CD4-positive, alpha-beta T cell treated with Interleukin-15 for 4 hours (primary cell): ENCODE results near the gene MAPK1.
A peak's percentile ranks its signal among the peaks of the same experiment; 100 is the strongest.
"Not testable (repeated sequence)": the region's sequence is repeated elsewhere in the genome, so short reads cannot be mapped to it uniquely, and the experiment has no call there.

Experiments
- DNase-seq: peaks from one replicate; pipeline ENCODE4 v3.0.0-alpha.2; 2020; ENCODE audit warnings: low spot score

The MAPK1 gene

DNA sequence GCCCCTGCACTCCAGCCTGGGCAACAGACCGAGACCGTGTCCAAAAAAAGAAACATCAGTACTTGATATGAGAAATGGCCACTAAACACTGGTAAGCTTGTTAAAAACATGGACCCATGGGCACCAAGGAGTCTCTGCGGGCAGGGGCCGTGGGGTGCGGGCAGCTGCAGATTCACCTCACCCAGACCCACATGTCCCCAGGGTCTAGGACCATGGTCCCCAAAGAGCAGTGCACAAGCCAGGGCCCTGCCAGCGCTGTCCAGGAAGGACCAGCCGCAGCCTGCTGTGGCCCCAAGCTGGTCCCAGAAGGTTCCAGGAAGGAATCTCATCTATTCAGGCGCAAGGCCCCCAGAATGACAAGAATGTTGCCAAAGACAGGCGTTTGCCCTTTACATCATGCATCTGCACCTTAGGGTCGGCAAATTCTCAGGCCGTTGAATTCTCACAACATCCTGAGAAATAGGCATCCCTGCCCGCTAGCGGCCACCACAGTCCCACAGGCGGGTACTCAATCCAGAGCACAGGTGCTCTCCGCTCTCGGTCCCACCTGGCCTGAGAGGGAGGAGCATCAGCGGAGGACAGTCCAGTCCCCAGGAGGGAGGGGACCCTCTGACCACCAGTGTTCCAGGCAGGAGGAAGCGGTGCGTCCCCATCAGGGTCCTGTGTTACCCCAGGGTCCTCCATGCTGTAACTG lies 141.3 kb downstream of the MAPK1 start:
- DNase-seq, result no peak

DNA sequence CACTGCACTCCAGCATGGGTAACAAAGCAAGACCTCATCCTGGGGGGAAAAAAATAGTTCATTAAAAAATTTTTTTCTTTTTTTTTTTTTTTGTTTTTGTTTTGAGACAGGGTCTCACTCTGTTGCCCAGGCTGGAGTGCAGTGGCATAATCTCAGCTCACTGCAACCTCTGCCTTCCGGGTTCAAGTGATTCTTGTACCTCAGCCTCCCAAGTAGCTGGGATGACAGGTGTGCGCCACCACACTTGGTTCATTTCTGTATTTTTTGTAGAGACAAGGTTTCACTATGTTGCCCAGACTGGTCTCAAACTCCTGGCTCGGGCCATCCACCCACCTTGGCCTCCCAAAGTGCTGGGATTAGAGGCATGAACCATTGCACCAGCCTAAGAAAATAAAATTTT lies 142.9 kb downstream of the MAPK1 start:
- DNase-seq, result not testable (repeated sequence)

DNA sequence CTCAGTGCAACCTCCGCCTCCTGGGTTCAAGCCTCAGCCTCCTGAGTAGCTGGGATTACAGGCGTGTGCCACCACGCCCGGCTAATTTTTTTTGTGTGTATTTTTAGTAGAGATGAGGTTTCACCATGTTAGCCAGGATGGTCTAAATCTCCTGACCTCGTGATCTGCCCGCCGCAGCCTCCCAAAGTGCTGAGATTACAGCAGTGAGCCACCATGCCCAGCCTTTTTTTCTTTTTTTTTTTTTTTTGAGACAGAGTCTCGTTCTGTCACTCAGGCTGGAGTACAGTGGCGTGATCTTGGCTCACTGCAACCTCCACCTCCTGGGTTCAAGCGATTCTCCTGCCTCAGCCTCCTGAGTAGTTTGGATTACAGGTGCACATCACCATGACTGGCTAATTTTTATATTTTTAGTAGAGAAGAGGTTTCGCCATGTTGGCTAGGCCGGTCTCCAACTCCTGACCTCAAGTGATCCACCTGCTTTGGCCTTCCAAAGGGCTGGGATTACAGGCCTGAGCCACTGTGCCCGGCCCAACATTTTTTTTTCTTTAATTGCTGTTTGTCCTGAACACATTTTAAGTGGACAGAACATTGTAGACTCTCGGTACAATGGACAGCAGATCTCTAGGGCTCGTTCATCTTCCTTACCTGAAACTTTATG lies 146.1 kb downstream of the MAPK1 start:
- DNase-seq, result not testable (repeated sequence)

DNA sequence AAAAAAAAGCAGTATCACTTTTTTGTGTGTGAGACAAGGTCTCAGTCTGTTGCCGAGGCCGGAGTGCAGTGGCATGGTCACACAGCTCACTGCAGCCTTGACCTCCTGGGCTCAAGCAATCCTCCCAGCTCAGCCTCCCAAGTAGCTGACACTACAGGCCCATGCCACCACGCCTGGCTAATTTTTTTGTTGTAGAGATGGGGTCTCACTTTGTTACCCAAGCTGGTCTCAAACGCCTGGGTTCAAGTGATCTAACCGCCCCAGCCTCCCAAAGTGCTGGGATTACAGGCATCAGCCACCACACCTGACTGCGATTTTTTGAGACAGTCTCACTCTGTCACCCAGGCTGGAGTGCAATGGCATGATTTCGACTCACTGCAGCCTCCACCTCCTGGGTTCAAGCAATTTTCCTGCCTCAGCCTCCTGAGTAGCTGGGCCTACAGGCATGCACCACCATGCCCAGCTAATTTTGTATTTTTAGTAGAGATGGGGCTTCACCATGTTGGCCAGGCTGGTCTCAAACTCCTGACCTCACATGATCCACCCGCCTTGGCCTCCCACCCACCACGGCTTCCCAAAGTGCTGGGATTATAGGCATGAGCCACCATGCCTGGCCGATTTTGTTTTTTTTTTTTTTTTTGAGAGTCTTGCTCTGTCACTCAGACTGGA lies 147.1 kb downstream of the MAPK1 start:
- DNase-seq, result not testable (repeated sequence)

DNA sequence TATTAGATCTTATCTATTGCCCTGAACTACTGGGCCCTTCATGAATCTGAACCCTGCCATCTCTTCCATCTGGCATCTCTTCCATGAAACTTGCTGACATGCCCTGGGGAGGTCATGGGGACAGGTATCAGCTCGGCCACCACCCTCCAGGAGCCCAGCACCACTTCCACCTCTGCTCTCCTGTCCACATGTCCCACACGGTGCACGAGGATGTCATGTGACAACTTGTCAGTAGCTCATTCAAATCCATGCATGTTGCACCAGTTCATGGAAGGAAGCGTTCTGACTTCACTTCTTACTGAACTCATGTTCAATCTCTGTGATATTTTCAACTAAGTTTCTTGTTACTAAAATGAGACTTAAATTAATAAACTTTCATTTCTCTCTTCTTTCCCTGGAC lies 148.4 kb downstream of the MAPK1 start:
- no peak for DNase-seq

DNA sequence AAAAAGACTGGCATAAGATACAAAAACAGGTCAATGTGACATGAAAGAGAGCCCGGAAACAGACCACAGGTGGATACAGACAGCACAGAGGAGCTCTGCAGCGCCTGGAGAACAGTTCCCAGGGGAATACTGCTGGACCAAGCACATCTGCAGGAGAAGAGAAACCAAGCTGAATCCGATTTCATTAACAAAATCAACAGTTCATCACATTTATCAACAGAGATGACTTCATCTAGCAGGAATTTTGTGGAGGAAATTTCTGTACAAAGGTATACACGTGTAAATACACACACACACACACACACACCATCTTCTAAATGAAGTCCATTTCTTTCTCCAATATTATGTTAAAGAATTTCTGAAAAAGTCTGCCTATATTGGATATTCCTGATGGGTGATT lies 148.9 kb downstream of the MAPK1 start:
- DNase-seq, result no peak

DNA sequence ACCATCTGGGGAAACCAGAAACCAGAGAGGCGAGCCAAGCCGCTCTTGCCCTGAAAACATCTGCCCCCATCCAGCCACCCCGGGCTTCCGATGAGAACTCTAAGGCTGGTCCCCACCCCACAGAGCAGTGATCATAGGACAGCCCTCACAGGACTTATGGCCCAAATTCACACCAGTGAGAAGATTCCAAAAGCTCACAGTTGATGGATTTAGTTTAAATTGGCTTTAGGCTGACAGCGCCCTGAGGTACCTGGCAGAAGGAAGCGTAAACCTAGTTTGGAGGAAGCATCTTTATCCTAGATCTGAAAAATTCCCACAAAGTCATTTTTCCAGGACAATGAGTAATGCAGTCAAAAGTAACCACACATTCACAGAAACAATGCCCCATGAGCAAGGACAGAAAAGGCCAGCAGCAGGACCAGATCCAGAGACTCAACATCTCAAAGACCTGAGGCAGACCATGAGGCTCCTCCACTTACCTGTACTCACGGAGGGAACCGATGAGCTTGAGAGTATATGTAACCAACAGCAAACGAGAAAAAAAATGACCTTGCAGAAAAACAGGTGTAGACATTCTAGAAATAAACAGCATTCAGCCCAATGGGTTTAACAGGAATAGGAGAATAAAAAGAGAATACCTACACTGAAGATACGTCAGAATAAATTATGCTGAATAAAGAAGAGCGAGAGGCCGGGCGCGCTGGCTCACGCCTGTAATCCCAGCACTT lies 150.9 kb downstream of the MAPK1 start:
- DNase-seq, result not testable (repeated sequence)

DNA sequence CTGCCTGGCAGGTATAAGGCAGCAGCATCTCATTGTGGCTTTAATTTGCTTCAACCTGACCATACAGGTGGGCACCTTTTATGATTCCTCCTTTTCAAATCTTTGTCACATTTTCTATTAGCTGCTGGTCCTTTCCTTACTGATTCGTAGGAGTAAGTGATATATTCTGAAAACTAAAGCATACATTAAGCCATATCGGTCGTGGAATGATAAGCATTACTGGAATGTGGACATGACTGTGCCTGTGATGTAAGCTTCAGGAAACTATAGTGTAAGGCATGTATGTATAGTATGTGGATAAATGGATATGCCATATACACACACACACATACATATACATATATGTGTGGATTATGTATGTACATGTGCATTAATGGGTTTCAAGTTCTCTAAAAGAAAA lies 152.7 kb downstream of the MAPK1 start:
- no peak for DNase-seq

DNA sequence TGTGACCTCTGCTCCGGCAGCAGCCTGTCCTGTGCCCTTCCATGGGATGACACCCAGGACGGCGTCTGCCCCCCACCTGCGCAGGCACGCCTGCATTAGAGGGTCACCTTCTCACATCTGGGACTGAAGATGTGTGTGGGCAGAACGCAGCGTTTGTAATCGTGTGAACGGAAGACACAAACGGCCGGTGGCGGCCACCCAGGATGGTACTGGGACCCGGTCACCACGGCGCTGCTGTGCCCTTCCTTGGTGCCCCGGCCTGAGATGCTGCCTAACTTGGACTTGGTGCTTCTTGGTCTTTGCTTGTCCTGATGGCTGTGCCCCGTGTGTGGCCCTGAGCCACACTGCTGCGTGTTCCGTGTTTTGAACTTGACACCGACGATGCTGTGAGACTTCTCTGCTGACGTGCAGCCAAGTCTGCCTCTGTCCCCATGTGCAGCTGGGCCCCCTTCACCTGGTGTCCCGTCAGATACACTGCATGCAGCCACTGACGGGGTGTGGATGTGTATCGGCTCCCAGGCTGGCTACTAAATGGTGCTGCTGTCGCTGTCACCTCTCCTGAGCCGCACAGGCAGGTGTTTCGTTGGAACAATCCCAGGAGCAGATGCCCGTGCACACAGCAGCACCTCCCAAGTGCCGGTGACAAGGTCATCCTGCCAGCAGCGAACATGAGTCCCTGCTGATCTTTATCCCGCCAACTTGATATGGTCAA lies 153.2 kb downstream of the MAPK1 start:
- no peak for DNase-seq

DNA sequence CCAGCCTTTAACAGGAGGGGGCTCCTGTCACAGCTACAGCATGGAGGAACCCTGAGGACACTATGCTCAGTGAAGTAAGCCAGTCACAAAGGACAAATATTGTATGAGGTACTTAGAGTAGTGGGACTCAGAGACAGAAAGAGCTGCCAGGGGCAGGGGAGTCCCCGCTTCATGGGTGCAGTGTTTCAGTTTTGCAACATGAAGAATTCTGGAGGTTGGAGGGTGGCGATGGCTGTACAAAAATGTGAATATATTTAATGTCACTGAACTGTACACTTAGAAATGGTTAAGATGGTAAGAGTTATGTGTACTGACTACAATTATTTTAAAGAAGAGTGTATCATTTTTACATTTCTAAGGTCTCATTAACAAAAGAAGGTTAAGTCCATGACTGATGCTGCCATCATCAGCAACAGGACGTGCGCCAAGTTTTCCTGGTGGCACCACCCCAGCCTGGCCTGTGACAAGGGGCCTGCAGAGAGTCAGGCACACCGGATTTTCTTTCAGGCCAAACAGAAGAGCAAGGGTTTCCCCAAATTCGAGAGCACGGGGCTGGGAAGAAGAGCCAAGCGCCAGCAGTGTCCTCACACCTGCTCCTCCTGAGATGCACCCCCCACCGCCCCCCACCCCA lies 153.9 kb downstream of the MAPK1 start:
- DNase-seq, result no peak

DNA sequence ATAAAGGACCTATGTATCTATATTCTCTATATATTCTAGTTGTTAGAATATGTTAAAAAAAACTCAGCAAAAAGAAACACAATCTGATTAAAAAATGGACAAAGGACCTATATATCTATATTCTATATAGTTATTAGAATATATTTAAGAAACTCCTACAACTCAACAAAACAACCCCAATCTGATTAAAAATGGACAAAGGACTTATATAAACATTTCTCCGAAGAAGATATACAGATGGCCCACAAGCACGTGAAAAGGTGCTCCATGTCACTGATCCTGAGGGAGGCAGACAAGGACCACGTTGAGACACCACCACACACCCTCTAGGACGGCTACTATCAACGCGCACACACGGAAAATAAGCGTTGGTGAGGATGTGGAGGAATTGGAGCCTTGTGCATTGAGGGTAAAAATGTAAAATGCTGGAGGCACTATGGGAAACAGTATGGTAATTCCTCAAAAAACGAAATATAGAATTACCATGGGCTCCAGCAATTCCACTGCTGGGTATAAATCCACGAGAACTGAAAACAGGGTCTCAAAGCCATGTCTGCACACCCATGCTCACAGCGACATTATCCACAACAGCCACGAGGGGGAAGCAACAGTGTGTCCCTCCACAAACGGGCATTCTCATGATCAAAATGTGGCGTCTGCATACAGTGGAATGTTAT lies 154.6 kb downstream of the MAPK1 start:
- DNase-seq, result peak; percentile 69

DNA sequence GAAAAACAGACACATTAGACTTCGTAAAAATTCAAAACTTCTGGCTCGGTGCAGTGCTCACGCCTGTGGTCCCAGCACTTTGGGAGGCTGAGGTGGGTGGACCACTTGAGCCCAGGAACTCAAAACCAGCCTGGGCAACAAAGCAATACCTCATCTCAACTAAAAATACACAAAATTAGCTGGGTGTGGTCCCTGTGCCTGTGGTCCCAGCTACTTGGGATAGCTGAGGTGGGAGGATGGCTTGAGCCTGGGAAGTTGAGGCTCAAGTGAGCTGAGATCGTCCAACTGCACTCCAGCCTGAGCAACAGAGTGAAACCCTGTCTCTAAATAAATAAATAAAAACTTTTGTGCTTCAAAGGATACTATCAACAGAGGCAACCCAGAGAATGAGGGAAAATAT lies 155.6 kb downstream of the MAPK1 start:
- DNase-seq, result no peak

DNA sequence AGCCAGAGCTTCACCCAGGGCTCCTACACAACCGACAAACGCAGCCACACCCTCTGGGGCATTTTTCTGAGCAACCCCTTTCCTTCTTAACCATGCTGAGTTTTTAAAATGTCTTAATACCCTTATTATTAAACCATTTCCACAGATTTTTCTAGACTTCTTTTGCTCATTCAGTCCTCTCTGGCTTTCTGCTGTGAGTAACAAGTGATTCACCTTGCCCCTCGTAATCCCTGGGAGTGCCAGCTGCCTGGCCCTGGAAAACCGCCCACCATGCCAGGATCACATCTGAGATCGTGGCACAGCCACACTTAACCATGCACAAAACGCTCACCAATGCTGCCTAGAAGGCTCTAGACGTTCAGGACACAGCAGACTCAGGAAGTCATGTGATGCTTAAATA lies 157.3 kb downstream of the MAPK1 start:
- no peak for DNase-seq

DNA sequence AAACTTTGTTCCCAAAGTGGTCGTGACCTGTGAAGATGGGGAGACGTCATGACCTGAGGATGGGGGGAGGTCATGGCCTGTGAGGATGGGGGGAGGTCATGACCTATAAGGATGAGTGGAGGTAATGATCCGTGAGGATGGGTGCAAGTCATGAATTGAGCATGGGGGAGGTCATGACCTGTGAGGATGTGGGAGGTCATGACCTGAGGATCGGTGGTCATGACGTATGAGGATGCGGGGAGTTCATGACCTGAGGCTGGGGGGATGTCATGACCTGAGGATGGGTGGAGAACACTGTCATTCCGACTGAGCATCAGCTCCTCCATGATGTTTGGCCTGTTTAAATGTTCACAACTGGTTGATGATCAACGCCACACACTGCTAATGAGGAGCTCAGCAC lies 157.8 kb downstream of the MAPK1 start:
- no peak for DNase-seq

DNA sequence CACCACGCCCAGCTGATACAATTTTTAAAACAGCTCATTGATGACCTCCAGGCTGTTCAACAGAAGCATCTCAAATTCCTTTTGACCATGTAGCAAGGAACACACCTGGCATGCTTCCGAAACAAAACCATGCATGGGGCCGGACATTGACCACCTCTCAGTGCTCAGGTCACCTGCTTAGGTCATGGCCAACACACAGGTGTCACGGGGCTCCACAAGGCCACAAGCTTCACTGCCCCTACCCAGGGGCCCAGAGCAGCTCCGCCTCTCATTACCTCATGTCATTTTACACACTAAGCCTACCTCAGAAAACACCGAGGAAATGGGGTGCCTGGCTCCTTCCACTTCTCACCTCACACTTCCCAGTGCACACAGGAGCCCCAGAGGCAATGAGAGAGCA lies 158.5 kb downstream of the MAPK1 start:
- DNase-seq, result no peak

DNA sequence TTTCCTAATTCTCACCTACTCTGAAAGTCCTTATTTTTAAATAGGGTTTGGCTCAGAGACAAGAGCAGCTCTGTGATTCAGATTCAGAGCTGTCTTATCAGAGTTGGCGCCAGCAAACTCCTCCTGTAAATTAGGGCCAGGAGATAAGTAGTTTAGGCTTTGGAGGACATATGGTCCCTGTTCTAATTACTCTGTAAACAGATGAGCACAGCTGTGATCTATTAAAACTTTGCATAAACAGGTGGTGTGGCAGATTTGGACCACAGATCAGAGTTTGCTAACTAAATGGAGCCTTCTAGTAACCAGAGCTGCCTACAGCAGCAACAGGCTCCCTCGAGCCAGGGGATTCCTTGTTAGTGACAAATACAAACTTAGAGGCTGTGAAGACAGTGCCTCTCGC lies 159.8 kb downstream of the MAPK1 start:
- no peak for DNase-seq
